NCI-H446 (cell line): ENCODE data around the gene ATP6V1C2.
"Not testable (repeated sequence)": the region's sequence is repeated elsewhere in the genome, so short reads cannot be mapped to it uniquely, and the experiment has no call there.

Experiments used
- DNase-seq, 2 experiments: peaks; one replicate each; lab custom pipeline; 2025; lab: John Stamatoyannopoulos, UW

Gene ATP6V1C2

DNA sequence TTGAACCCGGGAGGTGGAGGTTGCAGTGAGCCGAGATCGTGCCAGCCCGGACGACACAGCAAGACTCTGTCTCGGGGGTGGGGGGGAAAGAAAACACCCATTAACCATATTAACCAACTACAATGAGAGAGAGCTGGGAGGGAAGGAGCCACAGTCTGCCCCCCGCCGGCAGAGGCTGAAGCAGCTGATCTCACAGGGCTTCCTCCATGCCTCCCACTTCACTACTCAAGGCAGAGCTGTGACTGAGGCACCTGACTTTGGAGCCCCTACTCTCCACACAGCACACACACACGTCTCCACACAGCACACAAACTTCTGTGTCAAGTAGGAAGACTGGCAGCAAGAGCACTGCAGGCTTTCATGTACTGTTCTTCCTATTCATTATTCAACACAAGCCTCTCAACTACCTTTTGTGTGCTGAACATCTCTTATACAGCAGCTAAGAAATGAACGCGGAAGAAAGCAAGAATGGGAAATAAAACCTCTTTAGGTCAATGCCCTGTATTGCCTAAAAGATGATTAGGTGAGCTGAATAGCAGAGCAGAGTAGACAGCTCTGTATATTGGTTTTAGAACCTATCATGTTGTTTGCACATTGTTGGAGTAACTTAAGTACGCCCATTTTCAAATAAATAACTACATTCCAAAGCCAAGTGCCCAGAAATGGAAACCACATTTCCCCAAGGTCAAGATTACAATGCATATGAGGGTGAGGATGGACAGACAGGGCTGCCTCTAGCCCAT lies 65.0 kb downstream of the ATP6V1C2 start:
- no peak for DNase-seq

DNA sequence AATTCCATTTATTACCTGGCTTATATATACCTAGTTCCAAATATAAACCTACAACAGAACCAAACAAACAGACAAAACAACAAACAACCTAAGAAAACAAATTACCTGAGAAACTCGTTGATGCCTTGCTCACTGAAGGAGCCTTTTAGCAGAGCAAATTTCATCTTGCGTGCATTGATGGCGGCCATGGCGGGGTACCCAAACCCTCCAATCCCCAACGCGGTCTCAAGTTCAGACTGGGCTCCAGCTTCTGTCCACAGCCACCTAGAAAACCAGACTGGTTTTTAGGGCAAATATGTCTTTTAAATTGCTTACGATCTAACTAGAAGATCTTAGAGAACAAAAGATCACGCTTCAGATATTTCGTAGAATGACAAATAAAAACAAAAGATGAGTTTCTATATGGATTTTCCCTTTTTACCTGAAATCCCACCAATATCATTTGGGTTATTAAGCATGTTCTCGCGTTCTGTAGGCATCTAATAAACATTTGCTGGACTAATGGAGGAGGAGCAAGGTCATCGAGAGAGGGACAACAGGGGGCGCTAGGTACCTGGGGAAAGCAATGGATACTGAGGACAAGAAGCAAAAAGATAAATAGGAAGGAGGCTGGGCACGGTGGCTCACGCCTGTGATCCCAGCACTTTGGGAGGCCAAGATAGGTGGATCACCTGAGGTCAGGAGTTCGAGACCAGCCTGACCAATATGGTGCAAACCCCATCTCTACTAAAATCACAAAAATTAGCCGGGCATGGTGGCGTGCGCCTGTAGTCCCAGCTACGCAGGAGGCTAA lies 65.9 kb downstream of the ATP6V1C2 start:
- DNase-seq, result no peak

- DNase-seq, result no peak
These were observed 67.4 kb downstream of the ATP6V1C2 start for GRCh38 chr2:10788855-10789254.

- no peak for DNase-seq
These were observed 69.0 kb downstream of the ATP6V1C2 start for GRCh38 chr2:10790228-10790973.

- no peak for DNase-seq
These were observed 70.7 kb downstream of the ATP6V1C2 start for GRCh38 chr2:10792001-10792634.

DNA sequence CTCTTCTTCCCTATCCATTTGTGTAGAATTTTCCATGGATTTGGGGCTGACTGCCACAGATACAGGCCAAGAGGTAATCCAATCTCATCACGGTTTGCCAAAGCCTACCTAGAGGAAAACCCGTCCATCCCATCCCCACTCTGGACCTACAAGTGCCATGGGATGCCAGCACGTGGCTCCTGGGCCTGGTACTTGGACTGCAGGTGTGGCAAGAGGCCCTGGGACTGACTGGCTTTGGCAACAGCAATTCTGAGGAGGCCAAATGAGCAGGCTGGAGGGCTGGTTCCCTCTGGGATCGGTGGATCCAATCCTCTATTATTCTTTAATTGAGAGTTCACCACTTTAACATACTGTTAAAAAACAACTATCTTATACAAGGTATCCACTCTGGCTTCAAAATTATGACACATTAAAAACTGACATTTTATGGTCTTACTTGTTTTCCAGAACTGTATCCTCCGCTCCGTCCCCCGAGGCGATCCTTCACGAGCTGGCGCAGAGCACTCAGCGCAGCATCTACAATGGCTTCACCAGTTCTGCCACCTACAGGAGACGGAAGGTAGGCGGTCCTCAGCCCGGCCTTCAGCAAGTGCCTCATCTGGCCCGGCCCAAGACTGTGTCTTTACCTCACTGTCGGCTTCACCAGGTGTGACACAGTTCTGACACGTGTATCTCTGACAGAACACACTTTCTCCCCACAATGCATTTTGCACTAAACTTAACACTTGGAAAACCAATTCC lies 71.4 kb downstream of the ATP6V1C2 start:
- no peak for DNase-seq

- no peak for DNase-seq
These were observed 72.4 kb downstream of the ATP6V1C2 start for GRCh38 chr2:10793816-10794215.

GRCh38 chr2:10794876-10795275 lies 73.4 kb downstream of the ATP6V1C2 start:
- DNase-seq, result no peak

DNA sequence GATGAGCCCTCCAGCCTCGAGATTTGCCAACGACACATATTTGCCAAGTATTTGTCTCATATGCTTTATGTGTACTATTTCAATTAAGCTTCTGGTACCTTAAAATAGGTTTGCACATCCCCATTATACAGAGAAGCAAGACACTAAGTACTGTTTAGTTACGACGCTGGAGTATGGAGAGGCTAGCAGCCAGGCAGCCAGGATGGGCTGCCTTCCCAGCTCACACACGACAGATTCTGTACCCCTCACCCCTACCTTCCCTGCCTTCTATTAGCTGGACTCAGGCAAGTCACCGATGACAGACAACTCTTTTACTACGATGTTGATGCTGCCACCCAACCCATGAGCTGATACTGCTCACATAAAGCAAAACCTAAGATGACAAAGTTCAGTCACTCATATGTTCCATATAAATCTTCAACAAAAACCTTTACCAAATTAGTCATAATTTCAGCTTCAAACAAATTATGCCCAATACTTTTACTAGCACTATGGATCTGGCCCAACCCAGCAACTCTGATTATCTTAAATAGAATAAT lies 74.1 kb downstream of the ATP6V1C2 start:
- no peak for DNase-seq

- no peak for DNase-seq
These were observed 75.3 kb downstream of the ATP6V1C2 start for GRCh38 chr2:10796703-10797102.

DNA sequence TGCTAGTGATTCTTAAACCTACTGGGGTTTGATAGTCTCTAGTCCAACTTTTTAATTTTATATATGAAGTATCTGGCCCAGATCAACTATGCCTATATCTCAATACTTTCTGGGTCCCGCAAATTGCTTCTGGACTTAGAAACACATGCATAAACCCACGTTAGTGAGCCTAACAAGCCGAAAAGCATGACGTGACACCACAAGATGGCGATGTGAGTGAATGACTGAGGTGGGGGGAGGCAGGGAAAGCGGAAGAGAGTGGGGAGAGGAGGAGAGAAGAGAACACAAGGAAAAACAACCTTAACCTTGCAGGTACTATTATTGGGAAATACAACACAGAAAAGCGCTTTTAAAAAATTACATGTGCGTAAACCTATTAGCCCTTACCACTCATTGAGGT lies 77.4 kb downstream of the ATP6V1C2 start:
- no peak for DNase-seq

DNA sequence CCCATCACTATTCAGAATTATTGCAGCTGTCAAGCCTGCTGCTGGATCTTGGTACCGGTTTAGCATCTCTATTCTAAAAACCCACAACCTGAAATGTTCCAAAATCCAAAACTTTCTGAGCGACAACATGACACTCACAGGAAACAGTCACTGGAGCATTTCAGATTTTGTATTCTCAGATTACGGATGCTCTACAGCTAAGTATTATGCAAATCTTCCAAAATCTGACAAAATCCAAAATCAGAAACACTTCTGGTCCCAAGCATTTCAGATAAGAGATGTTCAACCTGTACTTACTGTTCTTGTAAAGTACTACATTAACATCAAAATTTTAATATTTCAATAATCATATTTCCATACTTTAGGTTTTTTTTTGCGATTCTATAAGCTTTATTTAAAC lies 78.7 kb downstream of the ATP6V1C2 start:
- no peak for DNase-seq

- no peak for DNase-seq
These were observed 81.2 kb downstream of the ATP6V1C2 start for GRCh38 chr2:10802657-10803056.

GRCh38 chr2:10805990-10806389 lies 84.6 kb downstream of the ATP6V1C2 start:
- DNase-seq, result not testable (repeated sequence)

- no peak for DNase-seq
These were observed 85.1 kb downstream of the ATP6V1C2 start for GRCh38 chr2:10806543-10806942.

DNA sequence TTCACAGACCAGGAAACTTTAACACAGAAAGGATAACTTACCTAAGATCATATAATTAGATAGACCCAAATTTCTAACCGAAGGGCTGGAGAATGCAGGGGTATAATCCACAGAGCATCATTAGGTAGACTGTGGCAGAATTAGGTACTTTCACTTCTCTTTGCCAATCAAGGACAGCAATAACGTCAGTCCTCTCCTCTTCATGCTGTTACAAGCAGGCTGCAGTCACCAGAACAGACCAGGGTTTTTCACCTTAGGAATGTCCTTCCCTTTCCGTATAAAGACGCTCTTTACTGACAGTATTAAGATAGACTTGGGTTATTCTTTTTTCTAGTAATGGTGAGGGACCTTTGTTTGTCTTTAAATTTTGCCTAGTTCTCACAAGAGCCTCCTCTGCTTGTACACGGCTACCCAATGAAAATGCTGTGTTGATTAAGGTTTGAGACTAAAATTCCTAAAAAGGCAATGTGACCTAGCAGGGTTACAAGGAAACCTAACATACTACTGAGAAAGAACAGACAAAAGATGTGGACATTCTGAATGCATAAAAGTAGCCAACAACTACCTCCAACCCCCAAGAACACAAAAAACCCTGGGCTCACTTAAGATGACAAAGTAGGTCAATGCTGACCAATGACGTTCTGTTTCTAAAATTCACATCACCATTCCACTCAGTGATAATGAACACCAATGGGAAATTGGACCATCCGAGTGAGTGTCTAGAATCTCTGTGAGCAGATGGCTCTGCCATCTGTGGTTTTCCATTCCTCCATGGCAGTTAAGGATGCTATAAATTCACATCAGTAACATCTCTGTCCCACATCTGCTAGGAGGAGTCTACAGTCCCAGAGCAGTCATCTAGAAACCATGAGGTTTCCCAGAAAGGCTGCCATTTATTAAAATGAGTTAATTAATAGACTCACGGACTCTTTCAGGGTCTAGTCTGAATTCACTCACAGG lies 89.1 kb downstream of the ATP6V1C2 start:
- DNase-seq, result peak; percentile 37 to 73

DNA sequence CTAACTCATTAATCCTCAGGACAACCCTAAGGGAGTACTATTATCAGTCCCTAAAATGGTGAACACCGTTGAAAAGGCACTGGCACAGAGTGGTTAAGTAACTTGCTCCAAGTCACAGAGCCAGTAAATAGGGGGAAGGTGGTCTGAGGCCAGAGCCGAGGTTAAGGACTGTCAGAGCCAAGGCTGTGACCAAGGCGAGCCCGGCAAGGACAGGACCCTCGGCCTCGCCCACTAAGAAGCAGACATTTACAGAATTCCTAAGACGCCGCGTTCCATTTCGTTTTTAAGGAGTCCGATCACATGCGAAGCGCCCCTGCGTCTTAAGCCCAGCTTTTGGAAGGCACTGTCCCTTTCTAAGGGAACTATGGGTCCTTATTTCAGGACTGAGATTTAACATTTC lies 90.1 kb downstream of the ATP6V1C2 start:
- no peak for DNase-seq

DNA sequence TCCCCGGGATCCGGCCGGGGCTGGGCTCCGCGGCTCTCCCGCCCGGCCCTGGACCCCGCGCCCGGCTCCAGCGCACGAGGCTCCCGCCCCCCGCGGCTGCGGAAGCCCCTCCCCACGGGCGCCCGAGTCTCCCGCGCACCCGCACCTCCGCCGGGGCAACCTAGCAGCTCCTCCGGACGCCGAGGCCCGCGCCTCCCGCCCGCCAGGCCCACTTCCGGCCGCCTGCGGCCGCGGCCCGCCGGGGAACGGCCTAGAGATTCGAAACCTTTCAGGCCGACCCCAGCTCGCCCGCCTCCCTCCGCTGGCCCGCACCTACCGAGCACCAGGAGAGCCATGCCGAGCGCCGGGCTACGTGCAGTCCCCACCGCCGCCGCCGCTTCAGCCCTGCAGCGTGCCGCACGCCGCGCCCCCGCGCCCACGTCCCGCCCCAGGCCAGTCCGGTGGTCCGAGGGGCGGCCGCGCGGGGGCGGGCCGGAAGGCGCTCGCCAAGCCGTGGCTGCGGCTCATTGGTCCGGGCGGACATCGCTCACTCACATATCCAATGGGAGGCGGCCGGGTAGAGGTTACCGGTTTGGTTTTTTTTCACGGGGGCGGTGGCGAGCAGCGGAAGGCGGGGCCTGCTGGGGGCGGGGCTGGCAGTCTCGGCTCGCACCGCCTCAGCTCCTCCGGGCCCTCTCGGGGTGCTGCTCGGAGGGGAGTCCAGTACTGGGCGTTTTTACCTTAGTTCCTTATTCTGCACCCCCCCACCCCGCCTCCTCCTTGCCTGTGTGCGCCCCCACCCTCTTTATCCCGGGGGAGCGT lies 91.1 kb downstream of the ATP6V1C2 start, which contains the start of gene PDIA6:
Gene PDIA6, minus strand, starts transcription at position 424 of the 801 bp plus-strand sequence. Its CDS starts 89 bp downstream, at position 335.
- peak; percentile 85 to 96 for DNase-seq
